Common myeloid progenitor, CD34-positive (primary cell): ENCODE results near the gene DAPK3.

Experiments used
- CTCF ChIA-PET: fragments of 350-600 bp; sonication (Branson Sonifier 250); formaldehyde crosslinking; loops from one replicate; lab custom pipeline; 2021; ENCODE audit warnings: antibody characterized with exemption; lab: Charles Lee
- POLR2A ChIA-PET: fragments of 350-600 bp; sonication (Branson Sonifier 250); formaldehyde crosslinking; loops from one replicate; lab custom pipeline; 2021; ENCODE audit warnings: antibody characterized with exemption; lab: Charles Lee
- DNase-seq, 3 donors: peaks; one replicate each; pipeline versions ENCODE4 v3.0.0 to v3.0.0-alpha.2; 2013
- H3K27ac ChIP-seq, 2 experiments: 1 replicate in 1 of 2; 2 replicates in 1 of 2; pipeline ENCODE4 v1.7.0; 2013; ENCODE audit warnings: inconsistent platforms in 2 of 2, low read length in 2 of 2, mild to moderate bottlenecking in 2 of 2, low read depth in 1 of 2, moderate library complexity in 1 of 2; ENCODE audit not compliant: severe bottlenecking in 2 of 2, insufficient read depth in 1 of 2, poor library complexity in 1 of 2
- H3K27me3 ChIP-seq, 5 experiments: replicated peaks in 2 of 5; 1 replicate in 3 of 5; 2 replicates in 2 of 5; pipeline versions ENCODE4 v1.6.1 to v1.7.0; 2013; ENCODE audit warnings: low read length in 4 of 5, mild to moderate bottlenecking in 2 of 5, moderate library complexity in 2 of 5, inconsistent platforms in 1 of 5; ENCODE audit not compliant: insufficient read depth in 5 of 5, control insufficient read depth in 4 of 5
- H3K36me3 ChIP-seq, 4 experiments: 1 replicate in 2 of 4; 2 replicates in 2 of 4; pipeline versions ENCODE4 v1.6.1 to v1.7.0; 2013; ENCODE audit warnings: low read length in 3 of 4, control low read depth in 1 of 4, mild to moderate bottlenecking in 1 of 4; ENCODE audit not compliant: control insufficient read depth in 4 of 4, insufficient read depth in 4 of 4
- H3K4me1 ChIP-seq, 4 experiments: 1 replicate in 3 of 4; 2 replicates in 1 of 4; pipeline versions ENCODE4 v1.6.1 to v1.7.1; 2013; ENCODE audit warnings: low read length in 3 of 4, mild to moderate bottlenecking in 3 of 4, control low read depth in 1 of 4, inconsistent platforms in 1 of 4, moderate library complexity in 1 of 4; ENCODE audit not compliant: control insufficient read depth in 4 of 4, insufficient read depth in 4 of 4; ENCODE audit errors: control extremely low read depth in 1 of 4
- H3K4me3 ChIP-seq, 7 experiments: 1 replicate in 4 of 7; 2 replicates in 3 of 7; pipeline versions ENCODE4 v1.5.1 to v1.7.0; 2013; ENCODE audit warnings: mild to moderate bottlenecking in 7 of 7, low read length in 6 of 7, moderate library complexity in 6 of 7, inconsistent platforms in 2 of 7, low read depth in 2 of 7, control low read depth in 1 of 7; ENCODE audit not compliant: insufficient read depth in 4 of 7, control insufficient read depth in 1 of 7; ENCODE audit errors: extremely low read depth in 1 of 7
- H3K9me3 ChIP-seq, 5 experiments: 1 replicate in 4 of 5; 2 replicates in 1 of 5; pipeline versions ENCODE4 v1.6.1 to v1.7.1; 2013; ENCODE audit warnings: low read length in 4 of 5, mild to moderate bottlenecking in 2 of 5, inconsistent platforms in 1 of 5, low read depth in 1 of 5, moderate library complexity in 1 of 5; ENCODE audit not compliant: control insufficient read depth in 4 of 5, insufficient read depth in 2 of 5; ENCODE audit errors: control extremely low read depth in 1 of 5
- WGBS: methylation state at CpG from one replicate; pipeline ENCODE4 v1.1.5; 2013; ENCODE audit not compliant: insufficient coverage; 5-methylcytosine and 5-hydroxymethylcytosine counted together

The DAPK3 gene

GRCh38 chr19:3984908-3985642 is 14.2 kb upstream of the DAPK3 start, which contains the start of gene EEF2:
TSS of gene EEF2 (minus strand) at chr19:3985463. CDS start at chr19:3985380, 83 bp downstream.
- H3K36me3 ChIP-seq: peaks cover 19 to 48% (median 43%) of the 10 kb centered on the region in 4 experiments
- ChIA-PET POLR2A (interaction anchor here (0.6 to 1.9 kb wide), 8 partner anchors 8 to 222 kb away, joined by 3 to 11 read pairs (median 6); partner anchors contain the start of genes DAPK3, MRPL54 and PIAS4), CTCF (interaction anchor here (0.9 to 2.2 kb wide), 10 partner anchors 10 to 223 kb away, joined by 3 to 8 read pairs (median 4); partner anchors contain the start of gene MRPL54)
- no peaks in the 10 kb centered on the region for H3K27me3 ChIP-seq
- WGBS: under 1% methylated on average over 80 of the region's 80 CpGs
- peak; percentile 88 to 95 (median 92) for DNase-seq
- H3K9me3 ChIP-seq: no peaks in the 10 kb centered on the region
- peak within 1 kb of the TSS; percentile 91 to 96 for H3K27ac ChIP-seq
- peaks cover 15 to 38% (median 33%) of the 10 kb centered on the region in 4 experiments for H3K4me1 ChIP-seq
- peak within 1 kb of the TSS; percentile 81 to 100 (median 99) for H3K4me3 ChIP-seq

- ChIA-PET CTCF (interaction anchor here (1.0 to 2.2 kb wide), 2 partner anchors 9 to 22 kb away, joined by 3 to 5 read pairs; no protein-coding TSS in a partner anchor), POLR2A (interaction anchor here (1.9 kb wide), 1 partner anchor 9 kb away, joined by 10 read pairs; no protein-coding TSS in a partner anchor)
- WGBS: 0% methylated on average over 5 of the region's 10 CpGs
- peak overlapping the region; percentile 81 to 100 (median 99) for H3K4me3 ChIP-seq
- H3K9me3 ChIP-seq: no peaks in the 10 kb centered on the region
- peaks cover 15 to 37% (median 33%) of the 10 kb centered on the region in 4 experiments for H3K4me1 ChIP-seq
- no peak for DNase-seq
- H3K36me3 ChIP-seq: peaks cover 19 to 53% (median 48%) of the 10 kb centered on the region in 4 experiments
- no peaks in the 10 kb centered on the region for H3K27me3 ChIP-seq
- H3K27ac ChIP-seq: peak overlapping the region; percentile 91 to 96
Observed at GRCh38 chr19:3984584-3984907, 13.6 kb upstream of the DAPK3 start.

- ChIA-PET CTCF (interaction anchor here (2.2 kb wide), 1 partner anchor 9 kb away, joined by 5 read pairs; no protein-coding TSS in a partner anchor), POLR2A (interaction anchor here (0.6 to 1.9 kb wide), 2 partner anchors 9 to 153 kb away, joined by 3 to 10 read pairs; no protein-coding TSS in a partner anchor)
- no peak for DNase-seq
- 55% methylated on average over 27 of the region's 30 CpGs for WGBS
- Histone ChIP-seq H3K36me3 (peaks cover 19 to 58% (median 52%) of the 10 kb centered on the region in 4 experiments), H3K4me3 (peak overlapping the region; percentile 81 to 100 (median 99)), H3K27me3 (no peaks in the 10 kb centered on the region), H3K9me3 (no peaks in the 10 kb centered on the region), H3K27ac (peak overlapping the region; percentile 91 to 96), H3K4me1 (peaks cover 15 to 37% (median 33%) of the 10 kb centered on the region in 4 experiments)
Observed at GRCh38 chr19:3983936-3984583, 13.2 kb upstream of the DAPK3 start.

GRCh38 chr19:3983542-3983914 is 12.6 kb upstream of the DAPK3 start:
- Histone ChIP-seq H3K4me3 (peak overlapping the region in 5 of 7 experiments; percentile 85 to 100 (median 99)), H3K4me1 (peaks cover 15 to 37% (median 33%) of the 10 kb centered on the region in 4 experiments), H3K27me3 (no peaks in the 10 kb centered on the region), H3K9me3 (no peaks in the 10 kb centered on the region), H3K36me3 (peaks cover 19 to 60% (median 55%) of the 10 kb centered on the region in 4 experiments), H3K27ac (peak overlapping the region in 1 of 2 experiments; percentile 96)
- 92% methylated on average over 5 of the region's 7 CpGs for WGBS
- no peak for DNase-seq
- CTCF ChIA-PET: interaction anchor here (2.2 kb wide), 1 partner anchor 8 kb away, joined by 5 read pairs; no protein-coding TSS in a partner anchor
- POLR2A ChIA-PET: interaction anchor here (0.6 to 1.9 kb wide), 2 partner anchors 8 to 153 kb away, joined by 3 to 10 read pairs; no protein-coding TSS in a partner anchor

GRCh38 chr19:3982701-3983541 is 12.0 kb upstream of the DAPK3 start:
- CTCF ChIA-PET: interaction anchor here (2.2 kb wide), 1 partner anchor 8 kb away, joined by 5 read pairs; no protein-coding TSS in a partner anchor
- Histone ChIP-seq H3K4me3 (peak overlapping the region in 3 of 7 experiments; percentile 85 to 100 (median 95)), H3K27ac (peak overlapping the region in 1 of 2 experiments; percentile 96), H3K9me3 (no peaks in the 10 kb centered on the region), H3K4me1 (peaks cover 15 to 36% (median 33%) of the 10 kb centered on the region in 4 experiments), H3K27me3 (no peaks in the 10 kb centered on the region), H3K36me3 (peaks cover 19 to 66% (median 60%) of the 10 kb centered on the region in 4 experiments)
- POLR2A ChIA-PET: interaction anchor here (1.9 kb wide), 1 partner anchor 8 kb away, joined by 10 read pairs; no protein-coding TSS in a partner anchor
- DNase-seq: no peak
- 97% methylated on average over 38 of the region's 40 CpGs for WGBS
